ENCODE measurements around the gene UGT1A6.
"Not testable (repeated sequence)": the region's sequence is repeated elsewhere in the genome, so short reads cannot be mapped to it uniquely, and the experiment has no call there.

UGT1A6 gene

GRCh38 chr2:233692648-233693047, at the start of gene UGT1A6:
UGT1A6 (plus strand) TSS chr2:233692890; CDS start chr2:233693005, 115 bp downstream.
- no peak for DNase-seq

DNA sequence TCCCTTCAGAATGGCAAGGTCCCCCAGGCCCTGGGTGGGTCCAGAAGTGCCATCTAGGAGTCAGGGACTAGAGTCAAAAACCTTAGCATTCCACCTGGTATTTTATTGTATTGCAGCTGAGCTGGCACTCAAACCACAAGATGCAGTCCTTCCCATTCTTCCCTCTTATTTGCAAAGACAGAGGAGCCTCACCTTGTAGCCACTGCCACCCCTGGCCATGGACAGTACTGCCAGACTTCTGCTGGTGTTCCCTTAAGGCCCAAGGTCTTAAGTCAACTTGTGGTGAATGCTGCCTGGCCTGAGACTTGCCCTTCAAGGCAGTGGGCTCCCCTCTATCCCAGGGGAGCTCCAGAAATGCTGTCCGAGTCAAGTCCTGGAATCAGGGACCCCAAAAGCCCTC, 49.6 kb upstream of the UGT1A6 start:
- no peak for DNase-seq

DNA sequence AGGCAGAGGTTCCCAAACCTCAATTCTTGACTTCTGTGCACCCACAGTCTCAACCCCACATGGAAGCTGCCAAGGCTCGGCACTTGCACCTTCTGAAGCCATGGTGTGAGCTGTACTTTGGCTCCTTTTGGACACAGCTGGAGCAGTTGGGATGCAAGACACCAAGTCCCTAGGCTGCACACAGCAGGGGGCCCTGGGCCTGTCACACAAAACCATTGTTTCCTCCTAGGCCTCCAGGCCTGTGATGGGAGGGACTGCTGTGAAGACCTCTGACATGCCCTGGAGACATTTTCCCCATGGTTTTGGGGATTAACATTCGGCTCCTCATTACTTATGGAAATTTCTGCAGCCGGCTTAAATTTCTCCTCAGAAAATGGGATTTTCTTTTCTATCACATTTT, 46.7 kb upstream of the UGT1A6 start:
- not testable (repeated sequence) for DNase-seq

DNA sequence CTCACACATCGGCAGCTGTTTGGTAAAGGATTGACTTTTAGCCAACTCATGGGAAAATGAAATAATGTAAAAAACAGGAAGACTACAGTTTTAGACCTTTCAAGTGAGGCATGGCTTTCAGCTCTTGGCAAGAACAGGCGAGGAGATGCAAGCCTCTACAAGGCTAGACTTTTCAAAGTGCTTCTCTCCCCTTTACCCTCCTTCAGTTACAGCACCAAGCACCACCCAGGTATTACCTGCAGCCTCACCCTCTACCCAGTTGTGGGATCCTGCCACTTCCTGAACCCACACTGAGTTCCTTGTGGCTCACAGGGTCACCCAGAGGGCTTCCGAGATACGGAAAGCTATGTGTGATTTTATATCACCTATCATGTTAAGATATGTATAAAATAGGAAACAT, 41.7 kb upstream of the UGT1A6 start:
- DNase-seq = no peak

DNA sequence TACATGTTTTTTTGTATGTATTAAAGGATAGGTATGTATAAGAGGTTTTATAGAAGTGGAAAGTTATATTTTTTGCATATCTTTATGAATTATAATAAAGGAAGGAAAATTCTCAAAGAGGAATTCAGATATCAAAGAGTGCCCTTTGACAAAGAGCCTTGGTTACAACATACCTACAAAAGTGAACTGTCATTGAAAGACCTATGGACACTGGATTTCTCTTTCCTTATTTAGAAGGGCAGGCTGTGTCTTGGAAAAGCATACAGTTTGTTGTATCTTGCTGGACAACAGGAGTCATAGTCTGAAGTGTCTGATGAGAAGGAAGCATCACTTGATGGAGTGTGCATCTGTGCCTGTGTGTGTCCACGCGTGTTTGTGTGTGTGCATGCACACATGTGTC, 41.3 kb upstream of the UGT1A6 start:
- no peak for DNase-seq

GRCh38 chr2:233654501-233654900, 38.2 kb upstream of the UGT1A6 start:
- DNase-seq = no peak

DNA sequence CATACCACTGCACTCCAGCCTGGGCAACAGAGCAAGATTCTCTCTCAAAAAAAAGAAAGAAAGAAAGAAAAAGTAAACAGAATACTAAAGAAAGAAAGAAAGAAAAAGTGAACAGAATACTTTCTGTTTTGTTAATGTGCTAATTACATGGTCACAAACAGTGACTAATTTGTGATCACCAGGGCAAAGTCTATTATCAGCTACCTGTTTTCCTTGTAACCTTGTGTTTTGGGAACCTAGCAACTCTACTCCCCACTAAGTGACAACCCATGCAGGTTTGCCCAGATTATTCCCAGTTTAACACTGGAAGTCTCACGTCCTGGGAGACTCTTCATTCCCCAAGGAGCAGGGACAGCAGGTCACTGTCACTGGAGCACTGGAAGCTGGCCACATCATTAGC, 37.6 kb upstream of the UGT1A6 start:
- DNase-seq = no peak

GRCh38 chr2:233655943-233656342, 36.7 kb upstream of the UGT1A6 start:
- DNase-seq = not testable (repeated sequence)

DNA sequence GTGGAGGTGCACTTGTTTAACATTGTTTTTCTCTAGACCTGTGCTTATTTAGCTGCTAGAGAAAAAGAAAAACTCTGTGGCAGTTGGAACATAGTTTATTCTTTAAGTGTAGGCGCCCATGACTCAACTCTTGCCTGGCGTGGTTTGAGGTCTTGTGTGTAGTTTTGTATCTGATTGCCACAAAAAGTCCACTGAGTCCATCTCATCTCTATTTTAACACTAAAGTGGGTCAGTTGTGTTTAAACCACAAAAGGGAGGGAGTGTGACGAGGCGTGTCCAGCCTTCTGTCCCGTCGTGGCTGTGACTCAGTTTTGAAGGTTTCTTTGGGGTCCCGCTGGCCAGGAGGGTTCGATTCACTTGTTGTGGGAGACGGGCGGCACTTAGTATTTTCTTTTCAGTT, 36.2 kb upstream of the UGT1A6 start:
- DNase-seq = no peak

DNA sequence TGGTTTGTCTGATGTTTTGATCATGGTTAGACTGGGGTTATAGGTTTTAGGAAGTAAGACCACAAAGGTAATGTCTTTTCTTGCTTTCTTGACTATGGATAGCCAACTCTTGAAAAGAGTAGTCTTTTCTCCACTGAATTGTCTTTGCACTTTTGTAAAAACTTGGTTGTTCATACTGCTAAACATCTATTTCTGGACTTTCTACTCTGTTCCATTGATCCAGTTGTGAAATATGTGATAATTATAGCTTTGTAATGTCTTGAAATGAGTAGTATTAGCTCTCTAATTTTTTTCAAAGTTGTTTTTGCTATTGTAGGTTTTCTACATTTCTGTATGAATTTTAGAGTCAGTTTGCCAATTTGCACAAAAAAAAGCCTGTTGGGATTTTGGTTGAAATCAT, 34.1 kb upstream of the UGT1A6 start:
- DNase-seq = no peak

DNA sequence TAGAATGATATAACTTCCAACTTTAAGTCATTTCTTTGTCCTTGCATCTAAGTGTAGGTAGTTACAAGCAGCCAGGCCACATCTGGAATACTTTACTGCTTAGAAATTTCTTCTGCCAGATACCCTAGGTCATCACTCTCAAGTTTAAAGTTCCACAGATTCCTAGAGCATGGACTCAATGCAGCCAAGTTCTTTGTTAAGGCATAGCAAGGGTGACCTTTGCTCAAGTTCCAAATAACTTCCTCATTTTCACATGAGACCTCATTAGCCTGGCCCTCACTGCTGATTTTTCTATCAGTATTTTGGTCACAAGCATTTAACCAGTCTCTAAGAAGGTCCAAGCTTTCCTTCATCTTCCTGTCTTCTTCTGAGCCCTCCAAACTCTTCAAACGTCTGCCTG, 28.8 kb upstream of the UGT1A6 start:
- no peak for DNase-seq

GRCh38 chr2:233668605-233669260, 24.0 kb upstream of the UGT1A6 start:
- no peak for DNase-seq

- DNase-seq = no peak
Measured at GRCh38 chr2:233671290-233672161, 21.2 kb upstream of the UGT1A6 start, which contains the start of gene UGT1A9. UGT1A9 (plus strand) TSS chr2:233671898; CDS start chr2:233671935, 37 bp downstream.

DNA sequence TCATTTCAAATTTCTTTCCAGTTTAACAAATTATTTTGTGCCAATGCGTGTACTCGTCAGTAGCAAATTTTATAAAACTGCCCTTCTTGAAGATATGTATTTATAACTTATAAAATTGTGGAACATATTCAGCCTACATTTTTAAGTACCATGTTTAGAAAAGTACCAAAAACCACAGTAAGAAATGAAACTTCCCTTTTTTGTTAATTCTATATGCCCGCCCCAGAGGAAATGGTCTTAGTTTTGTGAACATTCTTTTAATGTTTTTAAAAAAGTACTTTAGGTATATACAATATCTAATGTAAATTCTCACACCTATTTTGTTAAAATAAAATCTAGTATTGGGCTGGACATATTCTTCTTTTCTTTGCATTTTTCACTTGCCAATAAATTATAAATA, 19.8 kb upstream of the UGT1A6 start:
- DNase-seq = no peak

- no peak for DNase-seq
Measured at GRCh38 chr2:233673896-233674295, 18.8 kb upstream of the UGT1A6 start.

DNA sequence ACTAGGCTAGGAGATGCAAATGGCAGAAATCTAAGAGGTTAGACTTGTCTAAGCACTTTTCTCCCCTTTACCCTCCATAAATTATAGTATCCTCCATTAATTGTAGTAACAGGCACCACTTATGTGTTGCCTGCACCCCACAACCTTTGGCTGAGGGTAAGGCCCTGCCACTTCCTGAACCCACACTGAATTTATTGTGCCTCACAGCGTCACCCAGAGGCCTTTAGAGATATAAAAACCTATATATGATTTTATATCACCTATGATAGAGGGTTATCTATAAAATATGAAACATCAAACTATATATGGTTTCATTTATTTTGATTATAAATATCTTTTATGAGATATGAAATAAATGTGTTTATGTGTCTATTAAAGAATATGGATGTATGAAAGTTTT, 18.4 kb upstream of the UGT1A6 start:
- no peak for DNase-seq

DNA sequence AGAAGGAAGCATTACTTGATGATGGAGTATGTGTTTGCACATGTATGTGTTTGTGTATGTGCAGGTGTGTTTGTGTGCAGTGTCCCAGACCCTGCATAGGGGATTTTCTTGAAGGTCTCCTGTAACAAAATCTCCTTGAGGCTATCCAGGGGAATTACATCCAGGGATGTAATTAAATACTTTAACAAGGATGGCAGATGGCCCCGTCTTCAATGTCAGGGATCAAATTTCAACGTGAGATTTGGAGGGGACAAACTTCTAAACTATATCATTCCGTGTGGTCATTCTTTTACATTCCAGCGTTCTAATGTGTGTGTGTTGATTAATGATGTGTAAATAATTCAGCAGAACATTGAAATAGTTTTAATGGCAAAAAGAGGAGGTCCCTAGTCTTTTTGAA, 17.7 kb upstream of the UGT1A6 start:
- DNase-seq = no peak

- DNase-seq = peak; percentile 1
Measured at GRCh38 chr2:233676046-233676445, 16.6 kb upstream of the UGT1A6 start.

GRCh38 chr2:233679196-233679595, 13.5 kb upstream of the UGT1A6 start:
- DNase-seq = no peak

GRCh38 chr2:233680361-233681045, 12.2 kb upstream of the UGT1A6 start:
- DNase-seq = no peak

- no peak for DNase-seq
Measured at GRCh38 chr2:233681521-233682099, 11.1 kb upstream of the UGT1A6 start, which contains the start of gene UGT1A7. UGT1A7 (plus strand) TSS chr2:233681901; CDS start chr2:233681938, 37 bp downstream.

- DNase-seq = no peak
Measured at GRCh38 chr2:233684640-233685039, 8.1 kb upstream of the UGT1A6 start.

GRCh38 chr2:233686928-233687327, 5.8 kb upstream of the UGT1A6 start:
- DNase-seq = no peak
